ENCODE results near the gene ROBO2.

ROBO2 gene

GRCh38 chr3:77326586-77326985, 286.7 kb downstream of the ROBO2 start:
- DNase-seq (ENCODE audit: low read depth in 2 of 2, low spot score in 1 of 2): no peak

GRCh38 chr3:77328690-77329089, 288.8 kb downstream of the ROBO2 start:
- no peak for DNase-seq (ENCODE audit: low read depth in 2 of 2, low spot score in 1 of 2)

GRCh38 chr3:77329116-77329515, 289.2 kb downstream of the ROBO2 start:
- no peak for DNase-seq (ENCODE audit: low read depth in 2 of 2, low spot score in 1 of 2)

- no peak for DNase-seq (ENCODE audit: low read depth in 2 of 2, low spot score in 1 of 2)
Observed at GRCh38 chr3:77338195-77338594, 298.3 kb downstream of the ROBO2 start.

GRCh38 chr3:77342027-77342426, 302.1 kb downstream of the ROBO2 start:
- no peak for DNase-seq (ENCODE audit: low read depth in 2 of 2, low spot score in 1 of 2)

GRCh38 chr3:77342688-77343087, 302.8 kb downstream of the ROBO2 start:
- no peak for DNase-seq (ENCODE audit: low read depth in 2 of 2, low spot score in 1 of 2)

GRCh38 chr3:77345009-77345408, 305.1 kb downstream of the ROBO2 start:
- no peak for DNase-seq (ENCODE audit: low read depth in 2 of 2, low spot score in 1 of 2)

GRCh38 chr3:77348244-77348855, 308.5 kb downstream of the ROBO2 start:
- DNase-seq (ENCODE audit: low read depth in 2 of 2, low spot score in 1 of 2): no peak

- DNase-seq (ENCODE audit: low read depth in 2 of 2, low spot score in 1 of 2): no peak
Observed at GRCh38 chr3:77354958-77355357, 315.1 kb downstream of the ROBO2 start.

- no peak for DNase-seq (ENCODE audit: low read depth in 2 of 2, low spot score in 1 of 2)
Observed at GRCh38 chr3:77362936-77363335, 323.0 kb downstream of the ROBO2 start.

GRCh38 chr3:77365152-77365551, 325.3 kb downstream of the ROBO2 start:
- DNase-seq (ENCODE audit: low read depth in 2 of 2, low spot score in 1 of 2): no peak

GRCh38 chr3:77370413-77370812, 330.5 kb downstream of the ROBO2 start:
- DNase-seq (ENCODE audit: low read depth in 2 of 2, low spot score in 1 of 2): no peak

GRCh38 chr3:77372018-77372417, 332.1 kb downstream of the ROBO2 start:
- no peak for DNase-seq (ENCODE audit: low read depth in 2 of 2, low spot score in 1 of 2)

- DNase-seq (ENCODE audit: low read depth in 2 of 2, low spot score in 1 of 2): no peak
Observed at GRCh38 chr3:77372634-77373346, 332.9 kb downstream of the ROBO2 start.

GRCh38 chr3:77373619-77374018, 333.7 kb downstream of the ROBO2 start:
- no peak for DNase-seq (ENCODE audit: low read depth in 2 of 2, low spot score in 1 of 2)

- no peak for DNase-seq (ENCODE audit: low read depth in 2 of 2, low spot score in 1 of 2)
Observed at GRCh38 chr3:77376511-77376910, 336.6 kb downstream of the ROBO2 start.

GRCh38 chr3:77377717-77378116, 337.8 kb downstream of the ROBO2 start:
- DNase-seq (ENCODE audit: low read depth in 2 of 2, low spot score in 1 of 2): no peak

- no peak for DNase-seq (ENCODE audit: low read depth in 2 of 2, low spot score in 1 of 2)
Observed at GRCh38 chr3:77380136-77380535, 340.2 kb downstream of the ROBO2 start.

- DNase-seq (ENCODE audit: low read depth in 2 of 2, low spot score in 1 of 2): no peak
Observed at GRCh38 chr3:77381431-77381830, 341.5 kb downstream of the ROBO2 start.

GRCh38 chr3:77392181-77392580, 352.3 kb downstream of the ROBO2 start:
- DNase-seq (ENCODE audit: low read depth in 2 of 2, low spot score in 1 of 2): no peak

- DNase-seq (ENCODE audit: low read depth in 2 of 2, low spot score in 1 of 2): no peak
Observed at GRCh38 chr3:77394046-77394445, 354.1 kb downstream of the ROBO2 start.

GRCh38 chr3:77404871-77405270, 365.0 kb downstream of the ROBO2 start:
- DNase-seq (ENCODE audit: low read depth in 2 of 2, low spot score in 1 of 2): no peak

- no peak for DNase-seq (ENCODE audit: low read depth in 2 of 2, low spot score in 1 of 2)
Observed at GRCh38 chr3:77407441-77407840, 367.5 kb downstream of the ROBO2 start.

Measured in stimulated activated CD8-positive, alpha-beta memory T cell treated with anti-CD3 and anti-CD28 coated beads, Interleukin-4, amount 100 ng/mL, for 1 hour (primary cell).